C4-2B (cell line): Measurements from ENCODE around the gene DNAJC22.

Experiments used
- ZFX ChIP-seq: fragments of 450-650 bp; IDR thresholded peaks from 2 replicates; pipeline ENCODE4 v1.6.1; 2017
- TF ChIP-seq, protein P1 (sequence below): fragments of 450-650 bp; conservative IDR thresholded peaks from 2 replicates; pipeline ENCODE4 v1.5.1; 2017; ENCODE audit warnings: mild to moderate bottlenecking

DNA sequence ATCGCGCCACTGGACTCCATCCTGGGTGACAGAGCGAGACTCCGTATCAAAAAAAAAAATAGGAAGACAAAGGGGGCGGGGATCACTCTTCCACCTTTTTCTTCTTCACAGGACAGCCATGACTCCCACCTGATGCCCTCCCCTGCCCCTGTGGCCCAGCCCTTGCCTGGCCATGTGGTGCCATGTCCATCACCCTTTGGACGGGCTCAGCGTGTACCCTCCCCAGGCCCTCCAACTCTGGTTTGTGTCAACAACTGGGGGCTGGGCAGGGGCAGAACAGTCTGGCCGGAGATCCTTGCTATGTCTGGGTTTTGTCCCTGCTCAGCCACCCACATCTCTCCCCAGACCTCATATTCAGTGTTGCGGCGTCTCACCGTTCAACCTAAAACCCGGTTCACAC lies 17.9 kb upstream of the DNAJC22 start:
- TF ChIP-seq, protein P1, sequence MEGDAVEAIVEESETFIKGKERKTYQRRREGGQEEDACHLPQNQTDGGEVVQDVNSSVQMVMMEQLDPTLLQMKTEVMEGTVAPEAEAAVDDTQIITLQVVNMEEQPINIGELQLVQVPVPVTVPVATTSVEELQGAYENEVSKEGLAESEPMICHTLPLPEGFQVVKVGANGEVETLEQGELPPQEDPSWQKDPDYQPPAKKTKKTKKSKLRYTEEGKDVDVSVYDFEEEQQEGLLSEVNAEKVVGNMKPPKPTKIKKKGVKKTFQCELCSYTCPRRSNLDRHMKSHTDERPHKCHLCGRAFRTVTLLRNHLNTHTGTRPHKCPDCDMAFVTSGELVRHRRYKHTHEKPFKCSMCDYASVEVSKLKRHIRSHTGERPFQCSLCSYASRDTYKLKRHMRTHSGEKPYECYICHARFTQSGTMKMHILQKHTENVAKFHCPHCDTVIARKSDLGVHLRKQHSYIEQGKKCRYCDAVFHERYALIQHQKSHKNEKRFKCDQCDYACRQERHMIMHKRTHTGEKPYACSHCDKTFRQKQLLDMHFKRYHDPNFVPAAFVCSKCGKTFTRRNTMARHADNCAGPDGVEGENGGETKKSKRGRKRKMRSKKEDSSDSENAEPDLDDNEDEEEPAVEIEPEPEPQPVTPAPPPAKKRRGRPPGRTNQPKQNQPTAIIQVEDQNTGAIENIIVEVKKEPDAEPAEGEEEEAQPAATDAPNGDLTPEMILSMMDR, result no peak
- no peak for TF ChIP-seq ZFX
